HG03045 (cell line): ENCODE measurements around the gene PCAT6.
"Not testable (repeated sequence)": the region's sequence is repeated elsewhere in the genome, so short reads cannot be mapped to it uniquely, and the experiment has no call there.

ENCODE experiments used
- ATAC-seq: cut with Tn5 transposase; IDR thresholded peaks from one replicate; pipeline ENCODE4 v1.9.1; 2021; ENCODE audit warnings: mild to moderate bottlenecking, moderate library complexity; ENCODE audit not compliant: unreplicated experiment

PCAT6 gene

GRCh38 chr1:202806845-202807450, 3.8 kb upstream of the PCAT6 start:
- no peak for ATAC-seq

- ATAC-seq, result no peak
Measured at GRCh38 chr1:202807451-202807925, 3.3 kb upstream of the PCAT6 start.

GRCh38 chr1:202807926-202808757, 2.6 kb upstream of the PCAT6 start, which contains the start of gene KDM5B:
KDM5B (minus strand) TSS chr1:202808421; CDS start chr1:202808305, 116 bp downstream.
- no peak for ATAC-seq

GRCh38 chr1:202809597-202810159, 1.1 kb upstream of the PCAT6 start:
- ATAC-seq, result no peak

- ATAC-seq, result no peak
Measured at GRCh38 chr1:202810193-202810614, 550 bp upstream of the PCAT6 start.

GRCh38 chr1:202811296-202812175, 782 bp downstream of the PCAT6 start:
- peak; percentile 22 for ATAC-seq

- no peak for ATAC-seq
Measured at GRCh38 chr1:202812176-202813026, 1.6 kb downstream of the PCAT6 start.

GRCh38 chr1:202815120-202815519, 4.4 kb downstream of the PCAT6 start:
- ATAC-seq, result no peak

- ATAC-seq, result no peak
Measured at GRCh38 chr1:202818819-202819218, 8.1 kb downstream of the PCAT6 start.

GRCh38 chr1:202821467-202821866, 10.7 kb downstream of the PCAT6 start:
- no peak for ATAC-seq

- ATAC-seq, result no peak
Measured at GRCh38 chr1:202825748-202826147, 15.0 kb downstream of the PCAT6 start.

- ATAC-seq, result not testable (repeated sequence)
Measured at GRCh38 chr1:202829223-202829622, 18.5 kb downstream of the PCAT6 start.

GRCh38 chr1:202831906-202832305, 21.2 kb downstream of the PCAT6 start:
- no peak for ATAC-seq

- ATAC-seq, result no peak
Measured at GRCh38 chr1:202834771-202835547, 24.2 kb downstream of the PCAT6 start.

GRCh38 chr1:202835548-202836072, 24.9 kb downstream of the PCAT6 start:
- no peak for ATAC-seq

- ATAC-seq, result no peak
Measured at GRCh38 chr1:202836623-202837403, 26.1 kb downstream of the PCAT6 start.

- no peak for ATAC-seq
Measured at GRCh38 chr1:202837746-202838262, 27.1 kb downstream of the PCAT6 start.

- no peak for ATAC-seq
Measured at GRCh38 chr1:202843081-202843480, 32.3 kb downstream of the PCAT6 start.
